Gastroesophageal sphincter (tissue), 4 donors: ENCODE results near the gene LIPN. TPM values are rescaled to one million over a fixed set of nuclear protein-coding genes. Genes with fewer than 3 reads are reported as not detected.
"Not testable (repeated sequence)": the region's sequence is repeated elsewhere in the genome, so short reads cannot be mapped to it uniquely, and the experiment has no call there.

ENCODE experiments used
- ATAC-seq: fragments of 150-250 bp; one replicate; pipeline ENCODE4 v1.9.1; 2016; ENCODE audit warnings: mild to moderate bottlenecking, moderate library complexity
- H3K27ac ChIP-seq, 4 donors: fragments of 200-600 bp; sonication (generic) in 3 of 4; 1 replicate in 3 of 4; 2 replicates in 1 of 4; pipeline ENCODE4 v1.5.1; 2016 to 2019
- H3K27me3 ChIP-seq: fragments of 200-600 bp; sonication (generic); one replicate; pipeline ENCODE4 v1.5.1; 2019
- H3K36me3 ChIP-seq, 2 donors: fragments of 200-600 bp; sonication (generic); one replicate each; pipeline ENCODE4 v1.5.1; 2019; ENCODE audit warnings: control low read depth in 1 of 2
- H3K4me1 ChIP-seq, 3 donors: fragments of 200-600 bp; sonication (generic); 1 replicate in 2 of 3; 2 replicates in 1 of 3; pipeline ENCODE4 v1.5.1; 2016 to 2019; ENCODE audit warnings: control low read depth in 2 of 3
- H3K4me3 ChIP-seq, 2 donors: fragments of 200-600 bp; sonication (generic); one replicate each; pipeline ENCODE4 v1.5.1; 2019; ENCODE audit warnings: mild to moderate bottlenecking in 1 of 2, moderate library complexity in 1 of 2
- H3K9me3 ChIP-seq, 3 donors: fragments of 200-600 bp; sonication (generic); one replicate each; pipeline ENCODE4 v1.5.1; 2017 to 2019; ENCODE audit warnings: control low read depth in 2 of 3
- EP300 ChIP-seq: sonication (generic); formaldehyde crosslinking; IDR thresholded peaks from one replicate; pipeline ENCODE4 v1.6.1; 2017; ENCODE audit warnings: antibody characterized with exemption, mild to moderate bottlenecking
- POLR2A ChIP-seq, 2 donors: fragments of 450-650 bp; IDR thresholded peaks; one replicate each; pipeline ENCODE4 v1.6.1; 2017; ENCODE audit warnings: antibody characterized with exemption in 2 of 2, mild to moderate bottlenecking in 2 of 2, moderate library complexity in 1 of 2
- POLR2AphosphoS5 ChIP-seq: sonication (generic); formaldehyde crosslinking; IDR thresholded peaks from one replicate; pipeline ENCODE4 v1.6.1; 2017; ENCODE audit warnings: antibody characterized with exemption
- WGBS, 2 donors: methylation state at CpG; one replicate each; pipeline ENCODE4 v1.1.5; 2018; ENCODE audit warnings: low coverage in 1 of 2; 5-methylcytosine and 5-hydroxymethylcytosine counted together
- total RNA-seq, 4 donors: library from RNA; depleted of rRNA; stranded (reverse); fragments of >200 nt; gene quantifications; one replicate each; pipeline ENCODE4 v1.1.0, GENCODE V29; 2016
- TF ChIP-seq, protein P1 (sequence below), 4 experiments: fragments of 200-600 bp in 2 of 4; fragments of 450-650 bp in 2 of 4; sonication (generic) in 1 of 4; IDR thresholded peaks; one replicate each; pipeline ENCODE4 v1.5.1; 2017 to 2019; ENCODE audit warnings: antibody characterized with exemption in 4 of 4, mild to moderate bottlenecking in 2 of 4, moderate library complexity in 2 of 4

LIPN gene
- total RNA-seq, 4 donors from 2014 or later, result 0.94 TPM; not detected in 3

DNA sequence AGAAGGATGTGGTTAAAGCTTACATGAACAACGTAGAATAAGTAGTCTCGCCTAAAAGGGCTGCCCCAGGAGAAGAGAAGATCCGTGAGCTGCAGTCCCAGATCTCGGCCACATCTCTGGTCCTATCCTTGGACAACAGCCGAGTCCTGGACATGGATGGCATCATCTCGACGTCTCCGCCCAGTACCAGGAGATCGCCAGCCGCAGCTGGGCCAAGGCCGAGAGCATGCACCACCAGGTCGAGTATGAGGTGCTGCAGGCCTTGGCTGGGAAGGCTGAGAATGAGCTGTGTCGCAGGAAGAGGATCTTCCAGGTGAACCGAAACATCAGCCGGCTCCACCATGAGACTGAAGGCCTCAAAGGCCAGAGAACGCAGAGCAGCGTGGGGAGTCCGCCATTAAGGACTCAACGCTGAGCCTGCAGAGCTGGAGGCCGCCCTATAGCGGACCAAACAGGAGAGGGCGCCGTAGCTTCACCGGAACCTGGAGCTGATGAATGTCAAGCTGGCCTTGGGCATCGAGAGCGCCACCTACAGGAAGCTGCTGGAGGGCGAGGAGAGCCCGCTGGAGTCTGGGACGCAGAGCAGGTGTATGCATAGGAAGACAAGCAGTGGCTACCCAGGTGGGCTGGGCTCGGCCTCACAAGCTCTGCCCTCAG lies 31.6 kb upstream of the LIPN start:
- Histone ChIP-seq H3K36me3 (no peaks in the 10 kb centered on the region), H3K4me3 (no peak overlapping the region), H3K9me3 (no peaks in the 10 kb centered on the region), H3K27me3 (peaks cover 18% of the 10 kb centered on the region), H3K27ac (no peak overlapping the region), H3K4me1 (no peaks in the 10 kb centered on the region)
- TF ChIP-seq, protein P1, sequence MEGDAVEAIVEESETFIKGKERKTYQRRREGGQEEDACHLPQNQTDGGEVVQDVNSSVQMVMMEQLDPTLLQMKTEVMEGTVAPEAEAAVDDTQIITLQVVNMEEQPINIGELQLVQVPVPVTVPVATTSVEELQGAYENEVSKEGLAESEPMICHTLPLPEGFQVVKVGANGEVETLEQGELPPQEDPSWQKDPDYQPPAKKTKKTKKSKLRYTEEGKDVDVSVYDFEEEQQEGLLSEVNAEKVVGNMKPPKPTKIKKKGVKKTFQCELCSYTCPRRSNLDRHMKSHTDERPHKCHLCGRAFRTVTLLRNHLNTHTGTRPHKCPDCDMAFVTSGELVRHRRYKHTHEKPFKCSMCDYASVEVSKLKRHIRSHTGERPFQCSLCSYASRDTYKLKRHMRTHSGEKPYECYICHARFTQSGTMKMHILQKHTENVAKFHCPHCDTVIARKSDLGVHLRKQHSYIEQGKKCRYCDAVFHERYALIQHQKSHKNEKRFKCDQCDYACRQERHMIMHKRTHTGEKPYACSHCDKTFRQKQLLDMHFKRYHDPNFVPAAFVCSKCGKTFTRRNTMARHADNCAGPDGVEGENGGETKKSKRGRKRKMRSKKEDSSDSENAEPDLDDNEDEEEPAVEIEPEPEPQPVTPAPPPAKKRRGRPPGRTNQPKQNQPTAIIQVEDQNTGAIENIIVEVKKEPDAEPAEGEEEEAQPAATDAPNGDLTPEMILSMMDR (IDR thresholded peaks at IDR 0.05), result no peak
- TF ChIP-seq POLR2A (IDR thresholded peaks at IDR 0.05) (no peak), EP300 (no peak), POLR2AphosphoS5 (no peak)
- ATAC-seq, result no peak
- WGBS, 2 donors, result 80 to 81% methylated on average over 1 to 10 of the region's 30 CpGs

DNA sequence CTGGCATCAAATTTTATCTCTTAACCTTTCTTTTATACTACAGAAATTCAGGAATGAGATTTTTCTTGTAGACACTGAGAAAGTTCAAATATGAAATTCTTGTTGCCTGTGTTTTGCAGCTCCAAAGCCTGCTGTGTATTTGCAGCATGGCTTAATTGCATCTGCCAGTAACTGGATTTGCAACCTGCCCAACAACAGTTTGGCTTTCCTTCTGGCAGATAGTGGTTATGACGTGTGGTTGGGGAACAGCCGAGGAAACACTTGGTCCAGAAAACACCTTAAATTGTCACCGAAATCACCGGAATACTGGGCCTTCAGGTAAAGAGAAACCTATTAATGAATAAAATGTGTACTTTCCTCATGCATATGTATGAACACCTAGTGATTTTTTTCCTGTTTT lies 29.0 kb upstream of the LIPN start:
- Histone ChIP-seq H3K27ac (no peak overlapping the region), H3K4me3 (no peak overlapping the region), H3K4me1 (no peaks in the 10 kb centered on the region), H3K9me3 (no peaks in the 10 kb centered on the region), H3K36me3 (no peaks in the 10 kb centered on the region), H3K27me3 (peaks cover 18% of the 10 kb centered on the region)
- no peak for ATAC-seq
- WGBS, 2 donors, result 79 to 89% methylated on average over 4 of the region's 4 CpGs
- TF ChIP-seq POLR2AphosphoS5 (no peak), POLR2A (IDR thresholded peaks at IDR 0.05) (no peak), EP300 (no peak)
- TF ChIP-seq, protein P1 (IDR thresholded peaks at IDR 0.05), result no peak

DNA sequence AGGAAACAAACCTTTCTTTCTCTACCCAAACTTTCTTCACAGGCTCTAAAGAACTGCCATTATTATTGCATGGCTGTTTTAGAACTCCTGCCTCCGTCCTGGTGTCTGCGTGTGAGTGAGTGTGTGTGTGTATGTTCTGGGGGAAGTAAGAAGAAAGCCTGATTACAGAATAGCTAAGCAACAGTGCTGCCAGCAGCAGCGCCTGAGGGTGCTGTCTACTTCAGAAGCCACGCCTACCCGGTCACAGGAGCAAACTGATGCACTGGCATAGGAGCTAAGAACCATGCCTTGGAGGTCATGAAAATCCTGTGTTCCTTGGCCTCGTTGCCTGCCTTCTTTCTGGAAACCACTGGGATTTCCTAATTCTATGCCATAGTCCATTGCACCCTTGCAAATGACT lies 28.5 kb upstream of the LIPN start:
- H3K4me3 ChIP-seq, result no peak overlapping the region
- H3K9me3 ChIP-seq, result no peaks in the 10 kb centered on the region
- peaks cover 15% of the 10 kb centered on the region for H3K27me3 ChIP-seq
- no peaks in the 10 kb centered on the region for H3K36me3 ChIP-seq
- ATAC-seq, result no peak
- no peaks in the 10 kb centered on the region for H3K4me1 ChIP-seq
- TF ChIP-seq, protein P1 (IDR thresholded peaks at IDR 0.05), result no peak
- no peak for TF ChIP-seq EP300
- TF ChIP-seq POLR2AphosphoS5, result no peak
- TF ChIP-seq POLR2A (IDR thresholded peaks at IDR 0.05), result no peak
- 60 to 63% methylated on average over 1 to 3 of the region's 6 CpGs for WGBS, 2 donors
- H3K27ac ChIP-seq, result no peak overlapping the region

DNA sequence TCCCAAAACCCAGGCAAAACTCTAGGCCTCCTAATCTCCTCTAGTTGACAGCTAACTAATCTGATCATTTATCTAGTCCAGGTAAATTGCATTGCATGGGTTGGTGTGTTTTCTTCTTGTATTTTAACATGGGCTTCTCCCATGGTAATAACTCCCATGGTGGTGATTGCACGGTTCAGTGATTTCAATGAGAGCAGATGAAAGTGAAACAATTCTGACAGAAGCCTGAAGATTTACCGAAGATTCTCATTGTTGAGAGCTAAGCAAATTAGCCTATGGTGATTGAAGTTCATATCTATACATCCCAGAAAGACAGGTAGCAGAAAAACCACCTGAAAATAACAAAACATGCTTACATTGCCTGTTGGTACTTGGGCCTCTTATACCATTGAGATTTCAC lies 26.6 kb upstream of the LIPN start:
- no peaks in the 10 kb centered on the region for H3K4me1 ChIP-seq
- no peak overlapping the region for H3K27ac ChIP-seq
- ATAC-seq, result no peak
- no peaks in the 10 kb centered on the region for H3K9me3 ChIP-seq
- no peak for TF ChIP-seq EP300
- TF ChIP-seq, protein P1 (IDR thresholded peaks at IDR 0.05), result no peak
- no peak for TF ChIP-seq POLR2AphosphoS5
- no peak for TF ChIP-seq POLR2A (IDR thresholded peaks at IDR 0.05)
- H3K27me3 ChIP-seq, result peaks cover 15% of the 10 kb centered on the region
- no peak overlapping the region for H3K4me3 ChIP-seq
- 88% methylated on average over 2 of the region's 2 CpGs; no CpG with 5 or more reads in 1 of the 2 donors for WGBS, 2 donors
- H3K36me3 ChIP-seq, result no peaks in the 10 kb centered on the region

DNA sequence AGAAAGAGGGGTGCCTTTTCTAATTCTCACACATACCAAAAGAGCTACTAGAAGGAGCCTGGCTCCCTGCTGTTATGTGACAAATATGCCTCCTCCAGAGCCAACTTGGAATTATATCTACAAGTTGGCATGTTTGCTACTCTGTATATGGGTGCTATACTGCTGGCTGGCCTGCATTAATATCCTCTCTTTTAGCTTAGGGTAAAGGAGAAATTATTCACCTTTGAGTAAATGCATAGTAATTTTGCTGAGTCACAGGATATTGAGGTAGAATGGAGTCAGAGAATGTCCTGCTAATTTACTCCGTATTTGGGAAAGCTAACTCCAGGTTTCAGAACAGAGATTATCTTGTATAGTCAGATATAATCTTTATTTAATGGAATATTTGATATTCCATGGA lies 24.2 kb upstream of the LIPN start:
- Histone ChIP-seq H3K4me3 (no peak overlapping the region), H3K9me3 (no peaks in the 10 kb centered on the region), H3K36me3 (no peaks in the 10 kb centered on the region), H3K27me3 (peaks cover 25% of the 10 kb centered on the region), H3K4me1 (no peaks in the 10 kb centered on the region), H3K27ac (no peak overlapping the region)
- TF ChIP-seq EP300 (no peak), POLR2A (IDR thresholded peaks at IDR 0.05) (no peak), POLR2AphosphoS5 (no peak)
- TF ChIP-seq, protein P1 (IDR thresholded peaks at IDR 0.05), result no peak
- ATAC-seq, result no peak
- 65 to 75% methylated on average over 1 of the region's 1 CpG for WGBS, 2 donors

DNA sequence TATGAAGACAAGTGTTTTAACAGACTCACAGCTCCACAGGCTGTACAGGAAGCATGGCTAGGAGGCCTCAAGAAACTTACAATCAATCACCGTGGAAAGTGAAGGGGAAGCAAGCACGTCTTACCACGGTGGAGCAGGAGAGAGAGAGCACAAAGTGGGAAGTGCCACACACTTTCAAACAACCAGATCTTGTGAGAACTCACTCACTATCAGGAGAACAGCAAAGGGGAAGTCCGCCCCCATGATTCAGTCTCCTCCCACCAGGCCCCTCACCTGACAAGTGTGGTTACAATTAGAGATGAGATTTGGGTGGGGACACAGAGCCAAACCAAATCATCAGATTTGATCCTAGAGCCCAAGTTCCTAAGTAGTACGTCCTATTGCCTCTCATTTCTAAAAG lies 17.9 kb upstream of the LIPN start:
- ATAC-seq, H3K36me3 ChIP-seq, H3K4me3 ChIP-seq, H3K4me1 ChIP-seq, H3K27ac ChIP-seq: not testable (repeated sequence)
- WGBS, 2 donors, result 24 to 32% methylated on average over 4 of the region's 5 CpGs
- H3K27me3 ChIP-seq, result peaks cover 47% of the 10 kb centered on the region
- H3K9me3 ChIP-seq, result peaks cover 0 to 11% (median 0%) of the 10 kb centered on the region in 3 donors
